ENCODE results near the gene DNAH2. TPM values are rescaled to one million over a fixed set of nuclear protein-coding genes. Genes with fewer than 3 reads are reported as not detected.

DNAH2 gene
- total RNA-seq, 1 experiment from 2014 or later, result 0.15 TPM

GRCh38 chr17:7818746-7819645 lies 101.5 kb downstream of the DNAH2 start:
- Histone ChIP-seq H3K9ac (ENCODE audit: extremely low read depth, insufficient read length, low read length) (no peak overlapping the region), H3K18ac (ENCODE audit: insufficient read length, low read depth, low read length) (no peak overlapping the region), H2BK5ac (ENCODE audit: insufficient read length, low read length) (no peak overlapping the region), H3K23ac (ENCODE audit: insufficient read length, low read depth, low read length) (no peak overlapping the region), H2BK12ac (ENCODE audit: insufficient read length, low read depth, low read length) (no peak overlapping the region), H3K14ac (ENCODE audit: insufficient read depth, low read length) (peak overlapping the region; percentile 27; the same call in 1 of the 2 replicates), H3K4ac (ENCODE audit: low read depth, low read length) (no peak overlapping the region), H3T11ph (ENCODE audit: low read length) (no peak overlapping the region), H3K27ac (ENCODE audit: insufficient read length, low read depth, low read length) (no peak overlapping the region), H4K91ac (ENCODE audit: insufficient read length, low read depth, low read length) (no peak overlapping the region), H3K4me1 (ENCODE audit: insufficient read depth, low read length) (no peaks in the 10 kb centered on the region), H2BK15ac (ENCODE audit: low read depth, low read length) (no peak overlapping the region), H2AK5ac (ENCODE audit: insufficient read length, low read length) (no peak overlapping the region), H3K23me2 (ENCODE audit: insufficient read length, low read depth, low read length, poor library complexity, severe bottlenecking) (no peaks in the 10 kb centered on the region), H4K5ac (ENCODE audit: insufficient read length, low read depth, low read length) (no peak overlapping the region), H2AFZ (ENCODE audit: low read length) (no peak overlapping the region), H3K79me1 (ENCODE audit: insufficient read depth, low read depth, low read length, poor library complexity, severe bottlenecking) (no peaks in the 10 kb centered on the region), H3K79me2 (ENCODE audit: insufficient read depth, low read length) (no peaks in the 10 kb centered on the region), H3K9me3 (ENCODE audit: control insufficient read depth, low read depth, low read length) (no peaks in the 10 kb centered on the region), H2BK120ac (ENCODE audit: low read depth, low read length, poor library complexity, severe bottlenecking) (no peak overlapping the region), H3K27me3 (ENCODE audit: insufficient read depth, low read length) (no peaks in the 10 kb centered on the region; the same call in 1 of the 2 replicates), H3K4me2 (ENCODE audit: insufficient read depth, insufficient read length, low read length) (no peak overlapping the region), H2BK20ac (ENCODE audit: low read depth, low read length, poor library complexity, severe bottlenecking) (no peak overlapping the region), H4K20me1 (ENCODE audit: control insufficient read depth, insufficient read depth, insufficient read length) (no peaks in the 10 kb centered on the region), H4K8ac (replicated peaks; ENCODE audit: insufficient read length, low read depth, low read length) (no peak overlapping the region), H3K56ac (ENCODE audit: insufficient read length, low read depth, low read length) (no peak overlapping the region)
- H3K4me1 Mint-ChIP-seq, result peaks cover 8% of the 10 kb centered on the region in 2 experiments
- H3K27me3 Mint-ChIP-seq (ENCODE audit: low read depth), result peaks cover 44% of the 10 kb centered on the region
- no peak overlapping the region for H3K4me3 Mint-ChIP-seq
- DNase-seq, result no peak
- H3K36me3 Mint-ChIP-seq (ENCODE audit: insufficient read depth in 1 of 3, low read depth in 3 of 3), result no peaks in the 10 kb centered on the region
- WGBS (ENCODE audit: extremely low coverage, insufficient read length, low lambda C conversion rate), result no CpG with 5 or more reads among the region's 27 CpGs
- peak overlapping the region in 1 of 3 experiments; percentile 84; a peak in 1 of 7 replicates for H3K27ac Mint-ChIP-seq
- no peak for TF ChIP-seq CTCF (conservative IDR thresholded peaks at IDR 0.05)
- H3K9me3 Mint-ChIP-seq, result no peaks in the 10 kb centered on the region
